Measurements from ENCODE around the gene AUTS2.

AUTS2 gene

DNA sequence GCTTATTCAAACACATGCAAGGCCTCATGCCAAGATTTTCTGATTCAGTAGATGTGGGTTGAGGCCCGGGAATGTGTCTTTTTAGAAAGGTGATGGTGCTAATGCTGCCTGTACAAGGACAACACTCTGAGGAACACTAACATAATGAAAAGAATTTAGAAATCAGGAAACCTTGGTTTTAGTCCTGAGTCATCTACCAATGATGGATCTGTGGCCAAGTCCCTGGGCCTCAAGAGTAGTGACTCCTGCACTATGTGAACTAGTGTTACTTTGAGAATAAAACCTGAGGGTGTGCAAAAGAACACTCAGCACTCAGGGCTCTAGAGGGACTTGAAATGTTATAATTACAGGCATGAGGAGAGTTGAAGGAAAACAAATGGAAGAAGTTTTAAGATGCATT lies 792.0 kb downstream of the AUTS2 start:
- TF ChIP-seq POLR2A (IDR thresholded peaks at IDR 0.05; ENCODE audit: low read depth, low read length) (no peak), TAF1 (IDR thresholded peaks at IDR 0.05; ENCODE audit: borderline replicate concordance, low read depth, low read length) (no peak), POLR2AphosphoS5 (IDR thresholded peaks at IDR 0.05; ENCODE audit: low read depth, low read length) (no peak)
- DNase-seq (ENCODE audit: insufficient read length) (no peak), FAIRE-seq (no peak)

DNA sequence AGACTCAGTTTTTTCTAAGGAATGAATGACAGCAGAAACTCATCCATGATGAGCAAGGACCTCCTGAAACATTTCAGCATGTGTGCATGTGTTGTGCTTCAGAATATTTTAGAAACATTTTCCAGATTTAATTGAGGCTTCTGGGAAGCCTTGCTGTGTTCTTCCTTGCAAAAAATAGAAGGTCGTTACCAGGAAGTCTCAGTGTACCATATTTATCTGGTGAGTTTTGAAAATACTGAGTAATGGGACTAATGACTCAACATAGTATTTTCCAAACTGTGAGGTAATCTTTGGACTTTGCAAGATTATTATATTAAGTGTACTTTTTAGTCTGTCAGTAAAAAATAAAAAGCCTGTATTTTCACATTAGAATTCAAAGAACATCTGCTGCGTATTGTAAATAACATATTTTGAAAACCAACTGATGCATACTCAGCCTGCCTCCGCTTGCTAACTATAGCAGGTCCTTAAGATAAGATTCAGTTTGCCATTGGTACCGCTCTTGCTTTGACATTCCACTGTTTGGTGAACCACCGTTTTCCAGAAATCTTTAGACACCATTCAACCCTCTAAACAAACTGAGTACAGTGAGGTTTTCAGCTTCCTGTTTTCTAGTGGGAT lies 794.1 kb downstream of the AUTS2 start:
- DNase-seq (ENCODE audit: insufficient read length) (no peak), FAIRE-seq (no peak)
- no peak for TF ChIP-seq POLR2A (IDR thresholded peaks at IDR 0.05; ENCODE audit: low read depth, low read length)
- TF ChIP-seq POLR2AphosphoS5 (IDR thresholded peaks at IDR 0.05; ENCODE audit: low read depth, low read length): no peak
- TF ChIP-seq TAF1 (IDR thresholded peaks at IDR 0.05; ENCODE audit: borderline replicate concordance, low read depth, low read length): no peak

DNA sequence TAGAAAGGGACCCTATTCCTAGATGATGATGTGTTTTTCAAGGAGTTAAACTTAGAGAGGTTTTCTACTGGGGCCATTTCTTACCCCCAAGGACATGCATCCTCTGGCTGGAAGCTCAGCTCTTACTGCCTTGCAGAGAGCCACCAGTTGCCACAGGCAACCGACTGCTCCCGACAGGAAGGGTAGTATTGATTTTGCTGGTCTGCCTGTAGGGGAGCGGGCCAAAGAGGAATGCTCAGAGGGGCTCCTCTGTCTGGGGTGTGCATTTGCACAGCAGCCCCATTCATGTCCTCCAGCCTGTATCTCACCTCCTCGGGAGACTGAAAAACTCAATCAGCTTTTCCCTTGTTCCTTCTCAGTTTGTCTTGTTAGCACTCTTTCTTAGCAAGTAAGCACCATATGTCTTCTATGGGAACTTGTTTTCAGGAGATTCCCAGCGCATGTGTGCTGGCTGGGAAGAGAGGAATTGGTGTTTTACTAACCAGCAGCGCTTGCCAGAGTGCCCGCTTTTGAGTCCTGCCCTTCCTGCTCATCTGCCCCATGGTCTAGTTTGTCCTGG lies 794.7 kb downstream of the AUTS2 start:
- FAIRE-seq (no peak), DNase-seq (ENCODE audit: insufficient read length) (no peak)
- TF ChIP-seq TAF1 (IDR thresholded peaks at IDR 0.05; ENCODE audit: borderline replicate concordance, low read depth, low read length): no peak
- TF ChIP-seq POLR2AphosphoS5 (IDR thresholded peaks at IDR 0.05; ENCODE audit: low read depth, low read length): no peak
- no peak for TF ChIP-seq POLR2A (IDR thresholded peaks at IDR 0.05; ENCODE audit: low read depth, low read length)

DNA sequence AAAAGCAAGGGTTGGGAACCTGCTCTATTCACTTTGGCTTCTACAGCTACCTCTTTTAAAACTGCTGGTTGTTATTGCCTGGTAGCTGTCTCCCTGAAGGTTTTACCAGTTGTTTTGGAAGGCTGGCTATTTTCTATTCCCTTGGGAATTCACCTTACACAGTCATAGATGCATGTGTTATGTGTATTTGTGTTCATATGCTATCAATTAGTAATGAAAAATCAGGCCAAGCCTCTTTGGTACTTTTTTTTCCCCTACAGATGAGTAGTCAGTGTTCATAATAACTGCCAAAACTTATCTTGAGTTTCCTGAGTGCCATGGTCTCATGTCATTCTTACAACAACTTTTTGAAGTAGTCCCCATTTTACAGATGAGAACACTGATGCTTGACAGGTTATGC lies 795.7 kb downstream of the AUTS2 start:
- DNase-seq (ENCODE audit: insufficient read length) (no peak), FAIRE-seq (no peak)
- no peak for TF ChIP-seq TAF1 (IDR thresholded peaks at IDR 0.05; ENCODE audit: borderline replicate concordance, low read depth, low read length)
- no peak for TF ChIP-seq POLR2A (IDR thresholded peaks at IDR 0.05; ENCODE audit: low read depth, low read length)
- no peak for TF ChIP-seq POLR2AphosphoS5 (IDR thresholded peaks at IDR 0.05; ENCODE audit: low read depth, low read length)

DNA sequence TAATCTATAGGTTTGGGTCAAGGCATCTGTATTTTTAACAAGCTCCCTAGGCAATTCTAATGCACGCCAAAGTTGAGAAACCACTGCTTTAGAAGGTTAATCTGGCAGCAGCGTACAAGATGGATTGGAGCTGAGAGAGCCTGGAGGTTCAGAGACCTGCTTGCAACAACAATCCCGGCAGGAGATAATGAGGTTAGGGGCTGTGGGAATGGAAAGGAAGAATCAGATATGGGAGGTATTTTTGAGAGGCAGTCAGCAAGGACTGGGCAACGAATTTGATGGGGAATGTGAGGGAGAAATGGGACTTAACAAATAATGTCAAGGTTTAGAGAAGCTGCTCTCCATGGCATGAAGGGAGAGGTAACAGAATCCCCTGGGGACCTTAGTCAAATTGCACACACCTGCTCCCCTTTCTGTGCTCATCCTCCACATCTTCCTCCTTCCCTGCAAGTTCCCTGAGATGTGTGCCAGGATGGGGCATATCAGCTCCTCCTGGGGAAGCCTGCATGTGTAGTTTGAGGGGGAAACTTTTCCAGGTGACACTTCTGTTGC lies 802.6 kb downstream of the AUTS2 start:
- DNase-seq (ENCODE audit: insufficient read length) (no peak), FAIRE-seq (no peak)
- TF ChIP-seq POLR2AphosphoS5 (IDR thresholded peaks at IDR 0.05; ENCODE audit: low read depth, low read length) (no peak), POLR2A (IDR thresholded peaks at IDR 0.05; ENCODE audit: low read depth, low read length) (no peak), TAF1 (IDR thresholded peaks at IDR 0.05; ENCODE audit: borderline replicate concordance, low read depth, low read length) (no peak)

DNA sequence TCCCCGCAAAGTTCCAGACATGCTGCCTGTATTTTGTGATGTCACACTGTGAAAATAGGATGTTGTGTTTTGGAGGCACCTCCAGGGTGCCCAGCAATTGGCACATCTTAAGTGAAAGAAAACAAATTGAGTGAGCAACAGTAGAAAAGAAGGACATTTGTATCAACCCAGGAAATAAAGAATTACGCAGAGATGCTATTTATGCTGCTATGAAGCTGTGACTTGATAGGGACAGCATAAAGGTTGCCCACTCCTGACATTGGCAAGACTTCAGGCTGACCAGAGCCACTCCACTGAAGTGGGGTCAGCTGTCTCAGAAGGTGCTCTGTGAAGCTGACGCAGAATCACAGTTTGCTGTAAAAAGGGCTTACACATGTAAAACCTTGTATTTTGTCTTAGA lies 803.8 kb downstream of the AUTS2 start:
- no peak for DNase-seq (ENCODE audit: insufficient read length)
- no peak for FAIRE-seq
- no peak for TF ChIP-seq POLR2AphosphoS5 (IDR thresholded peaks at IDR 0.05; ENCODE audit: low read depth, low read length)
- no peak for TF ChIP-seq POLR2A (IDR thresholded peaks at IDR 0.05; ENCODE audit: low read depth, low read length)
- no peak for TF ChIP-seq TAF1 (IDR thresholded peaks at IDR 0.05; ENCODE audit: borderline replicate concordance, low read depth, low read length)

DNA sequence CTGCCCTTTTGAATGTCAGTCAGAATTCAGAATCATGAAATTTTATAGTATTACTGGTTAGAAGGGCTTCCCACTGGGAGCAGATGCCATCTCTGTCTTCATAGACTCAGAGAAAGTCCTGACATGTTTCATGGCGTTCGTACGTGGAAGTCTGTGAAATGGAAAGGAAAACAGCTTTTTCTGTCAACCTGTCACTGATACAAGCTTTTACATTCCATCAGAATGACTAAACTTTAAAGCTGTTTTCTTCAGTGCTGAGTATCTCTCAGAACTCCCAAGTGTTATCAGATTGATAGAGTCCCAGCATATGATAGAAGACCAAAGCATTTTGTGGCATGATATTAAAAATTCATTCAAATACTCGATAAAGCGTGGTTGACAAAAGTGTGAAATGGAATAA lies 807.0 kb downstream of the AUTS2 start:
- DNase-seq (ENCODE audit: insufficient read length): no peak

DNA sequence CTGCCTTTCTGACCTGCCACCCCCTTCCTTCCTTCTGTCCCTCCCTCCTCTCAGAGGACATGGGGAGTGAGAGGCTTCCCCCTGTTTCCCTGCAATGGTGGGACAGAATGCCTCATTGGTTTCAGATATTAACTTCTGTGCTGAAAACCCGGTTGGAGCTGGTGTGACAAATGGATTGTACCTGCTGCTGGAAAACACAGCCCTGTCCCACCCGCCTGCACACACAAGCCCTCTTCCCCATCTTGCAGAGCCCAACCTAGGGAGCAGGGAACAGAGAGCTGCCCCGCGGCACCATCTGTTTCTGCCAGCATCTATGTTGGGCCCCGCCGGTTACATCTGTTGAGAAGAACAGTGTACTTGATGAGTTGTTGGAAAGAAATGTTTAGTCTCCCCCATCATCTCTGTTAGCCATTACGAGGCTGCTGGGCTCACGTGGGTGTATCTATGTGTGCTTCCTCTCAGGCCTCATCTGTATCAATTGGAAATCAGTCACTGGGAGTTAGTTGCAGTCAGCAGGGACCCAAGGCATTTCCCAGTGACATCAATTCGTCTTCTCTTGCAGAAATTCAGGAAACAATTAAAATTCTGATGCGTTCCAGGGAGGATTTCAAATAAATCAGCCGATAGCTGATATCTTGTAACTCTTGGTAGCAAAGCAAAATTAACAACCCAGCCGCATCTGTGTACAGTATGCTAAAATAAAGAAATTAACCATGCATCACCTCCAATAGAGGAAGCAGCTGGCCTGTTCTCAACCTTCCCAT lies 808.1 kb downstream of the AUTS2 start:
- TF ChIP-seq TAF1 (IDR thresholded peaks at IDR 0.05; ENCODE audit: borderline replicate concordance, low read depth, low read length) (no peak), POLR2AphosphoS5 (IDR thresholded peaks at IDR 0.05; ENCODE audit: low read depth, low read length) (no peak), POLR2A (IDR thresholded peaks at IDR 0.05; ENCODE audit: low read depth, low read length) (no peak)
- FAIRE-seq (no peak), DNase-seq (ENCODE audit: insufficient read length) (no peak)

More for the DNA sequence above, 807.0 kb downstream of the AUTS2 start:
- TF ChIP-seq TAF1 (IDR thresholded peaks at IDR 0.05; ENCODE audit: borderline replicate concordance, low read depth, low read length) (no peak), POLR2A (IDR thresholded peaks at IDR 0.05; ENCODE audit: low read depth, low read length) (no peak), POLR2AphosphoS5 (IDR thresholded peaks at IDR 0.05; ENCODE audit: low read depth, low read length) (no peak)
- no peak for FAIRE-seq

DNA sequence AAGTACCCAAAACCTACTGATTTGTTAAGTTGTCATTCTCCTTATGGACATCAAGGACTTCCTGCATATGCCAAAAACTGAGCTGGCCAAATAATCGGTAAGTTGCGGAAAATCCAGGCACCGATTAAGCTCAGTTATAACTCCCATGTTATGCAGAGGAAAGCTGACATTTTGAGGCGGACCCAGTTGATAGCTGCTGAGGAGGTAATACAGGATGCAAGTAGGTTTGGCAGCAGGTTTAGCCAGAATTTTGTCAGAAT lies 808.6 kb downstream of the AUTS2 start:
- DNase-seq (ENCODE audit: insufficient read length): no peak
- TF ChIP-seq TAF1 (IDR thresholded peaks at IDR 0.05; ENCODE audit: borderline replicate concordance, low read depth, low read length) (no peak), POLR2AphosphoS5 (IDR thresholded peaks at IDR 0.05; ENCODE audit: low read depth, low read length) (no peak), POLR2A (IDR thresholded peaks at IDR 0.05; ENCODE audit: low read depth, low read length) (no peak)
- no peak for FAIRE-seq

DNA sequence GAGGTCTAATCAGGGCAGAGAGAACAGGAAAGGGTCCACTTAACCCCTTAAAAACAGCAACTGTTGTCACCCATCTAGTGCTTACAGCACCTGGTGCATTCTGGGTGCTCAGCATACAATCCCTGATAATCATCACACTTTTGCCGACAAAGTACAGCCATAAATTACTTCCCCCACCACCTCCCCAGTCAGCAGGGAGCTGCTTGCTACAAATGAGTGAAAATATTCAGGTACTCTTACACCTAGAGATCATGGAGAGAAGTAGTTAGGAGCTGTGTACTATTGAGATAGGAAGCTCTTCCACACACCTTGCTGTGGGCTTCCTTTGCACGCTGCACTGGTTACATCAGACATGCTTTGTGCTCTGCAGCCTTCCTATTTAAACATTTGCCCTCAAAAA lies 810.2 kb downstream of the AUTS2 start:
- DNase-seq (ENCODE audit: insufficient read length) (no peak), FAIRE-seq (no peak)
- TF ChIP-seq POLR2AphosphoS5 (IDR thresholded peaks at IDR 0.05; ENCODE audit: low read depth, low read length) (no peak), POLR2A (IDR thresholded peaks at IDR 0.05; ENCODE audit: low read depth, low read length) (no peak), TAF1 (IDR thresholded peaks at IDR 0.05; ENCODE audit: borderline replicate concordance, low read depth, low read length) (no peak)

DNA sequence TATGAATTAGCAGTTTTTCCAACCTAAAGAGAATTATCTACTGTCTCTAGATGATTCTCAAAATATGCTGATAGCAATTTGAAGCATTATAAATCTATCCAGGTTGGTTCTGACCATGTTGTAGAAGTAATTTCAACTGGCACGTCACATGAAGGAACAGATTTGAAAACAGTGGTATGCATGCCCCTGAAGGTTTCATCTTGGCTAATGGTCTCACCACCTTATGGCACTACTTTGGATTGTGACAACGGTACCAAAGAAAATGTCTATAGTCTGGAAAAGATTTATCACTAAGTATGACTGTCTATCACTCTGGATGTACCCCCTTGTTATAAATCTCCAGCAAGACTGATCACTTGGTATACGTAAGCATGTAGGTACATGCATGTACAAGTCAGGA lies 810.6 kb downstream of the AUTS2 start:
- no peak for TF ChIP-seq TAF1 (IDR thresholded peaks at IDR 0.05; ENCODE audit: borderline replicate concordance, low read depth, low read length)
- no peak for TF ChIP-seq POLR2A (IDR thresholded peaks at IDR 0.05; ENCODE audit: low read depth, low read length)
- no peak for TF ChIP-seq POLR2AphosphoS5 (IDR thresholded peaks at IDR 0.05; ENCODE audit: low read depth, low read length)
- no peak for FAIRE-seq
- no peak for DNase-seq (ENCODE audit: insufficient read length)
